T1000 (cell line): ENCODE data around the gene RASGEF1C.

ENCODE experiments used
- DNase-seq: peaks from one replicate; lab custom pipeline; 2025; ENCODE audit warnings: mixed read lengths; lab: John Stamatoyannopoulos, UW

The RASGEF1C gene

GRCh38 chr5:180159756-180160155 is 49.3 kb downstream of the RASGEF1C start:
- no peak for DNase-seq

DNA sequence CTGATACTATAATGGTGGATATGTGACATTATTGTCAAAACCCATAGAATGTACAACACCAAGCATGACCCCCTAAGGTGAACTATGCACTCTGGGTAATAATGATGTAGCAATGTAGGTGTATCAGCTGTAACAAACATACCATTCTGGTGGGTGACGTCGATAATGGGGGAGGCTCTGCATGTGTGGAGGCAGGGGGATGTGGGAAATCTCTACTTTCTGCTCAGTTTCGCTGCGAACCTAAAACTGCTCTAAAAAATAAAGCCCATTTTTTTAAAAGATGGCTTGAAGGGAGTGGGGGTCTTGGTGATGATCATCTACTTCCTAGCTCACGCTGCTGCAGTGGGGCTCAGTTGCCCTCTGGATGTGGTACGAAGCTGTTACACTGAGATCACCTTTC is 51.1 kb downstream of the RASGEF1C start:
- no peak for DNase-seq

GRCh38 chr5:180156141-180156540 is 52.9 kb downstream of the RASGEF1C start:
- no peak for DNase-seq

DNA sequence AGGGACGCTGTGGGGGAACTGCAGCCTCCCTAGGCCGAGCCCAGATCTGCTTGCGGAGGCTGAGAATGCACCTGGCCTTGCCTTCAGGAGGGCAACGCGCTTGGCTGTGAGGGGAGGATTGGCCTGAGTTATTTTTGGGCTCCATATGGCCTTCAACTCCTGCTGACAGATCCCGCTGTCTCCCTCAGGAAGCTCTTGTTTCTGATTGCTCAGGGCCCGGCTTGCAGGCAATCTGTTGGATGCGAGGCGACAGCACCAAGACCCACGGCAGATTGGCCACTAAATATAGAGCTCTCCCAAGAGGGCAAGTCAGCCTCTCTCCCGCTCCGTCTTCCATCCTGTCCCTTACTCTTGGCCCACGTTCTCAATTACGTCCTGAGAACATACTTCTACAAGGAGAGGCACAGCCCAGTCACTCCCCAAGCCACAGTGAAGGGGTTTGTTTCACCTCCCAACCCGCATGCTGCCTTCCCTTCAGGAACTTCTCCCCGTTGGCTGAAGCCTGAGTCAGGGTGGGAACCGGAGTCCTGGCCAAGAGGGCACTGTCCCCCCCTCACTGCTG is 53.6 kb downstream of the RASGEF1C start:
- no peak for DNase-seq

DNA sequence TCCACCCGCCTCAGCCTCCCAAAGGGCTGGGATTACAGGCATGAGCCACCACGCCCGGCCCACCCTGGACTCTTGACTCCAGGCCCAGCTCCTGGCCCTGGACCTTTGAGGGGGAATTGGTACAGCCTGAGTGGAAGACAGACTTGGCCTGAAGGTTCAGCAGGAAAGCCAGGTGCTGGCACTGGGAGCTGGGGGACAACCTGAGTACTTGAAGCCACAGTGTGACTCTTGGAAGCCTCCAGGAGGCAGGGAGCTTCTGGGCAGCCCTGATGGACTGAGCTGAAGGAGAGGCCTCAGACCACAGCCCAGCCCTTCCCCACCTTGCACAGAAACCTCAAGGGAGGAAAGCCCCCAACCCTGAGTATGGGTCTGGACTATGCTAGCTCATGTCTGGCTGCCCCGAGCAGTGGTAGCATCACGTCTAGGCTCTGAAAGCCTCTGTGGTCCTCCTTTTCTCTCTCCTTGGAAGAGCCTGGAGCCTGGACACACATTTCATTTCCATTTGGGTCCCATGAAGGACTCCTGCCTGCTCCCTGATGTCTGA is 54.1 kb downstream of the RASGEF1C start:
- DNase-seq = no peak

GRCh38 chr5:180153991-180154390 is 55.0 kb downstream of the RASGEF1C start:
- DNase-seq = no peak

DNA sequence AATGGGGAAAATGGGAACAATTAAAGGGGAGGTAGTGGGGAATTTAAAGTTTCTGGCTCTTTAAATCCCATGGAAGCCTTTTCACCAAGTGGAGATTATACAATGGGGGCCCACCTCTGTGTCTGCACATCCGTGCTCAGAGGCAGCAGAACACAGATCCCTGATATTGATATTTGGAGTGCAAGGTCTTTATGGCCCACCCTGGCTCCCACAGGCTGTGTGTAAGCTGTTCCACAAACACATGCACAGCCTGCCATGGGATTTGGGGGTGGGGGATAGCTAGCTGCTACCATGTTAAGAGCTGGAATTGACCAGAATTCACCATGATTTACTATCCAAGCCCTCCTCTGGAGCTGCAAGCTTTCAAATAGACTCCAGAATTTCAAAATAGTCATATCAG is 55.9 kb downstream of the RASGEF1C start:
- no peak for DNase-seq

DNA sequence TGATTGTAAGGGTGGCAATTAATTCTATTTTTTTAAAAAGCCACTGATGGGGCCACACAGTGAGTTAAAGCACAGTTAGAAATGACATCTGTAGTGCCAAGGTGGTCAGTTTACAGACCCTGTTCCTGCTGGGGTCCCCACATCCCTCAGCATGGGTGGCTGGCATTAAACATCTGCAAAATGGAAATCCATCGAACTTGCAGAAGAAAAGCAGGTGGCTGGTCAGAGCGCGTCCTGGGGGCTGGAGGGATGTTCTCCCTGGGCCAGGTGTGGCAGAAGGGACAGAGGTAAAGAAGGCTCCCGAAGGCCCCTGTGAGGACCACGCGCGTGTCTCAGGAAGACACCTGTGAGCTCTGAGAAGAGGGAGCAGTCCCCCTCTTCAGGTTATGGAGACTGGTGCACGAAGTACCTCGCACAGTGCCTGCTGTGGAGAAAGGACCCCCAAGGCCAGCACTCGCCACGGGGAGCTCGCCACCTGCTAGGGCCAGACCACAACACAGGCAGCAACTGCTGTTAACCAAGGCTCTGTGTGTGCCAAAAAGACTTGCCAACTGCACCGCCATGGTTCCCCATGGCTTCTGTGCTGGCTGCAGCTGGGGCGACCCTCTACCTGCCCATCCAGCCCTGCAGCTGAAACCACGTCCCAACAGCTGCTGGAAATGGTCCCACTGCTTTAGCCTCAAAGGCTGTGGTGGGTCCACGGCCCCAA is 65.2 kb downstream of the RASGEF1C start:
- no peak for DNase-seq

GRCh38 chr5:180142824-180143610 is 66.0 kb downstream of the RASGEF1C start:
- DNase-seq = no peak

- DNase-seq = no peak
Measured at GRCh38 chr5:180142021-180142765, 66.8 kb downstream of the RASGEF1C start.

DNA sequence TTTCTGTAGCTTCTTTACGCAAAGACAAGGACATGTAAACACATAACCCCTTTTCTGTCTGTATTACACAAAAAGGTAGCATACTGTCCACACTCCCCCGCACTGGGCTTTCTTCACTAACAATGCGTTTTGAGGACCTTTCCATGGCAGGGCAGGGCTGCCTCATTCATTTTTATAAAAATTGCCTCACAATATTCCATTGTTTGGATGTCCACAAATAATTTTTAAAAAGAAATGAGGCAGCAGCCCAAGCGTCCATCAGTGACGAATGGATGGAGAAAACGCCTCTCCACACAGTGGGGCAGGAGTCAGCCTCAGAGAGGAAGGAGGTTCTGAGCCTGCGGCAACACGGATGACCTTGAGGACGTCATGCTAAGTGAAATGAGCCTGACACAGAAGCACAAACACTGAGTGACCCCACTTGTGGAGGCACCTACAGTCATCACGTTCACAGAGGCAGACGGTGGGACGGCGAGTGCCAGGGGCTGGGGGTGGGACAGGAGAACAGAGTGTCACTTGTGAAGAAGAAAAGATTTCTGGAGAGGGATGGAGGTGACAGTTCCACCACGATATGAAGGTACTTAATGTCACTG is 67.8 kb downstream of the RASGEF1C start:
- no peak for DNase-seq

- DNase-seq = no peak
Measured at GRCh38 chr5:180140571-180140970, 68.4 kb downstream of the RASGEF1C start.

DNA sequence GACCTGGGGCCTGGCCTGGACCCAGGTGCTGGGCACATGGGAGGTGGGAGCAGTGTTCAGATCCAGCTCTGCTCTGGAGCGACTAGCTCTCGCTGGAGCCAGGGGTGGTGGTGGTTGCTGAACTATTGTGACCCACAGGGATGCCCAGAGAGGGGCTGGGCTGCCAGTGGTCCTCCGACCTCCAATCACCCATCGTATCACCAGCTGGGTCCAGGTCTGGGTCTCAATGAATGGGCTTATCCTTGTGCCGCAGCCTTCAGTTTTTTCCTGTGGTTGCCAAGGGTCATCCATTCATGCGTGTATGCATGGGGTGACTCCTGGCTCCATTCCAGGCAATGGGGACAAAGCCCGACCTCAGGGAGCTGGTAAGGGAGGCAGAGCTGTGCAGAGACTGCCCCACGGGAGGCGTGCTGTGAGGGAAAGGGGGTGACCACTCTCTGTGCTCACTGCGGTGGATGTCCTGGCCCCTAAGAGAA is 68.9 kb downstream of the RASGEF1C start:
- DNase-seq = no peak

- no peak for DNase-seq
Measured at GRCh38 chr5:180139731-180140055, 69.3 kb downstream of the RASGEF1C start.

- DNase-seq = no peak
Measured at GRCh38 chr5:180138976-180139730, 69.9 kb downstream of the RASGEF1C start.

GRCh38 chr5:180138214-180138975 is 70.6 kb downstream of the RASGEF1C start:
- DNase-seq = no peak

DNA sequence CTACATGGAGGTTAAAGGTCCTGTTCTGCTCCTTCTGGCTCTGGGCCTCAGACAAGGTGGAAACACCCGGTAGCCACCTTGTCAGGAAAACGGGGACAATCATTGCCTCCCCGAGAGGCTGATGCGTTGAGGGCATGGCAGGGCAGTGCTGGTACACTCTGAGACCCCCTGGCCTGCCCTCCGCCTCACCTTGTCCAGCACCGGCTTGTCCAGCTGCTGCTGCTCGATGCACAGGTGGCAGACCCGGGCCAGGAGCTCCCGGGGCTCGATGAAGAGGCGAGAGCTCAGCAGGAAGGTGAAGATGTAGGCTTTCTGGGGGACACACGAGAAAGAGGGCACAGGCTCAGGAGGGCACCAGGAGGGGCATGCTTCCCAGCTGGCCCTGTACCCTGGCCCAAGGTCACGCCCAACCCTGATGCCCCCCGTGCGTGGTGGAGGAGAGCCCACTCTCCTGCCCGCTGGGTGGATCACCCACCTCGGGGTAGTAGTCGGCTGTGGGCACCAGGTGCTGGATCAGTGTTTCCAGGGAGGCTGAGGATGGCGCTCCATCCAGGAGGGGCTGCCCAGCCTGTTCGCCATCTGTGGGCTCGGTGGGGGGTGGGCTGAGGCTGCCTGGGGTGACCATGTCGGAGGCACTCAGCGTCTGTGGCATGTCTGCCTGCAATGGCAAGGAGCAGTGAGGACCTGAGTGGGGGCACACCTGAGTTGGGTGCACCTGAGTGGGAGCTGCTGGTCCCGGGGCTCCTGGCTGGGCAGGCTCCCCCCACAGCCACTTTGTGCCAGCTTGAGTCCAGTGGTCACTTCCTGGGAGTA is 71.4 kb downstream of the RASGEF1C start:
- DNase-seq = no peak

GRCh38 chr5:180136630-180137381 is 72.2 kb downstream of the RASGEF1C start:
- no peak for DNase-seq
